Myometrial cell (primary cell): ENCODE measurements around the gene PSMG1. TPM values are rescaled to one million over a fixed set of nuclear protein-coding genes. Genes with fewer than 3 reads are reported as not detected.

ENCODE experiments used
- total RNA-seq: library from RNA; depleted of rRNA; stranded (reverse); fragments of >200 nt; gene quantifications from 2 replicates; pipeline ENCODE4 v1.2.3, GENCODE V29; 2015

PSMG1 gene
- 76.4 and 76.7 TPM in 2 replicates for total RNA-seq

DNA sequence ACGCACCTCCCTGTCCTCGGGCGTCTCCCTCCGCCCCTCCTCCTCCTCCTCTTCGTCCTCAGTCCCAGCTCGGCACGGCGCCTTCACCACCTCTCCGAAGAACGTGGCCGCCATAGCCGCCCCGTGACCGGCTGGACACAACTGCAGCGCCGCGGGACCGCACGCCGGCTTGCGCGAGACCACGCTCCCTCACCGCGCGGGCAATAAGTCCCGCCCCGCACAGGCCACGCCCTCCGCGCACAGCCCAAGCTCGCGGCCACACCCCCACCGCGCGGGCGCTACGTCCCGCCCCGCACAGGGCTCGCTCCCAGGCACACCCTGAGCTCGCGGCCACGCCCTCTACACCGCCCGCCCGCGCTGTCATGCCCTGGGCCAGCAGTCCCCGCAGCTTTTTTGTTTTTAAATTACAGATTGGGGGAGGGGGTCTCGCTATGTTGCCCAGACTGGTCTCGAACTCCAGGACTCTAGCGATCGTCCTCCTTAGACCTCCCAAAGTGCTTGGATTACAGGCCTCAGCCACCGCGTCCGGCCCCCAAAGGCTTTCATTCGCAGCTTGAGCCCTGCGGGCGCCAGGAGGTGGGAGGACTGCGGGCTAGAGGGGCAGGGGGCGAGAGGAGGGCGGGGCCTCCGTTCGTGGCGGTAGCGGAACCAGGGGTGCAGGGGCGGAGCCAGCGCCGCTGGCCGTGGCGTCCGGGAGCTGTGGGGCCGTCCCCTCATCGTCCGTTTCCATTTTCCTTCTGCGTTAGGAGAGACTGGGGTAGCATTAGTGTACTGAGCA, at the start of gene PSMG1:
TSS of gene PSMG1 (minus strand) at position 180 of the 778 bp plus-strand sequence. CDS start at position 114, 66 bp downstream.

Other genes with a start within 250 kb of the PSMG1 start
- 13.5 and 18.3 TPM in 2 replicates for gene BRWD1, start 130.2 kb upstream of the PSMG1 start, total RNA-seq
- 219 and 227 TPM in 2 replicates for gene HMGN1, start 165.6 kb upstream of the PSMG1 start, total RNA-seq